Astrocyte of the cerebellum (primary cell): ENCODE results near the gene TBC1D5.

ENCODE experiments used
- DNase-seq: peaks from one replicate; pipeline ENCODE4 v3.0.0-alpha.2; 2011; ENCODE audit warnings: low read depth
- H3K4me3 ChIP-seq: 2 replicates; pipeline ENCODE4 v1.5.1; 2011; ENCODE audit warnings: mild to moderate bottlenecking, low read depth, low read length, moderate library complexity
- in situ Hi-C: cut with HindIII; loops from 2 replicates; pipeline ENCODE4 v1.10.0; 2017; ENCODE audit warnings: low sequenced_read_pairs
- TF ChIP-seq, protein P1 (sequence below): IDR thresholded peaks from 2 replicates; pipeline ENCODE4 v1.5.1; 2012; ENCODE audit warnings: low read length, low read depth, moderate library complexity, mild to moderate bottlenecking; ENCODE audit errors: missing control alignments

TBC1D5 gene

DNA sequence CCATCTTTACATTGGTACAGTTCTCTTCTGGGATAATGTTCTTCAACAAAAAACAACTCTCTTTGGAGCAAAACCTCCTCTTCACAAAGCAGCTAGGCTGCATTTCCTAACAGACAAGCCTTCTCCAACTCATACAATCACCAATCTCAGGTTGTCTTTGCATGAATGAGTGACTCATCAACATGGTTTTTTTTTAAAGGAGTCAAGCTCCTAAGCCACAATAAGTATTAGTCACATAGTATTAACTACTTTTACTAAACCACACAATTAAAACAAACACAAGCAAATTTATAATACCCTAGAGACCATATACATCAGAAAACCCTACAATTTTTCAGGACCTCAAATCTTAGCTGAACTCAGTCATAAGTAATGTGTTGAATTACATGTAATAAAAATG is 137.4 kb downstream of the TBC1D5 start:
- in situ Hi-C loops, result no loop called here
- TF ChIP-seq, protein P1, sequence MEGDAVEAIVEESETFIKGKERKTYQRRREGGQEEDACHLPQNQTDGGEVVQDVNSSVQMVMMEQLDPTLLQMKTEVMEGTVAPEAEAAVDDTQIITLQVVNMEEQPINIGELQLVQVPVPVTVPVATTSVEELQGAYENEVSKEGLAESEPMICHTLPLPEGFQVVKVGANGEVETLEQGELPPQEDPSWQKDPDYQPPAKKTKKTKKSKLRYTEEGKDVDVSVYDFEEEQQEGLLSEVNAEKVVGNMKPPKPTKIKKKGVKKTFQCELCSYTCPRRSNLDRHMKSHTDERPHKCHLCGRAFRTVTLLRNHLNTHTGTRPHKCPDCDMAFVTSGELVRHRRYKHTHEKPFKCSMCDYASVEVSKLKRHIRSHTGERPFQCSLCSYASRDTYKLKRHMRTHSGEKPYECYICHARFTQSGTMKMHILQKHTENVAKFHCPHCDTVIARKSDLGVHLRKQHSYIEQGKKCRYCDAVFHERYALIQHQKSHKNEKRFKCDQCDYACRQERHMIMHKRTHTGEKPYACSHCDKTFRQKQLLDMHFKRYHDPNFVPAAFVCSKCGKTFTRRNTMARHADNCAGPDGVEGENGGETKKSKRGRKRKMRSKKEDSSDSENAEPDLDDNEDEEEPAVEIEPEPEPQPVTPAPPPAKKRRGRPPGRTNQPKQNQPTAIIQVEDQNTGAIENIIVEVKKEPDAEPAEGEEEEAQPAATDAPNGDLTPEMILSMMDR, result no peak
- H3K4me3 ChIP-seq, result no peak overlapping the region
- DNase-seq, result peak; percentile 53

DNA sequence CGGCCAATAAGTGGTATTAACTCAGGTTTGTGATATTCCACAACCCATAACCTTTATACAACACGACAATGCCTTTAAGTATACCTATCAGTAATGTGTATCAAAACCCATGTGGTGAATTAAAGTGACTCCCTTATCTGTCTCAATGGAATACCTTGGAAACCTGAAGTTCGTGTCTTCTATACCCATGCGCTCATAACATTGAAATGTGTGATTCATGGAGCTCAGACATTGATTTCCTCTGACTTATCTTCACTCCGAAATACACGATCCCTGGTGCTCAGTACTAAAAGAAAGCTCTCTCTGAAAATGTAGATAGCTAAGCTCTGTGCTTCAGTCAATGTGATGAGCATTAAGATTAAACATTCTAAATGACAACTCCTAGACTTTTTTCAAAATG is 140.3 kb downstream of the TBC1D5 start:
- TF ChIP-seq, protein P1, result no peak
- DNase-seq, result no peak
- no peak overlapping the region for H3K4me3 ChIP-seq
- in situ Hi-C loops, result no loop called here

DNA sequence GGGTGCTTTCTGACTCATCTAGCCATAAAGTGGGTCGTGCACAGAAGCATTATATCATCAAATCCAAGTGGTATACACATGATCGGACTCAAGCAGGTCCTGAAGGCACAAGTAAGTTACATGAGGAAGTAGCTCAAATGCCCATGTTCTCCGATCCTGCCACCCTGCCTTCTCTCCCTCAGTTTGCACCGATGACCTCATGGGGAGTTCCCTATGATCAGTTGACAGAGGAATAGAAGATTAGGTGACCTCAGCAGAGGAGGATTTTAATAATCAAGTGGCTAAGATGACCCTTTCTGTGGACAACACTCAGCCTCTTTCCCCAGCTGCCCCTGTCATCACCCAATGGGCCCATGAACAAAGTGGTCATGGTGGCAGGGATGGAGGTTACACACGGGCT is 149.5 kb downstream of the TBC1D5 start:
- no peak overlapping the region for H3K4me3 ChIP-seq
- DNase-seq, result no peak
- TF ChIP-seq, protein P1, result no peak
- in situ Hi-C loops, result no loop called here

DNA sequence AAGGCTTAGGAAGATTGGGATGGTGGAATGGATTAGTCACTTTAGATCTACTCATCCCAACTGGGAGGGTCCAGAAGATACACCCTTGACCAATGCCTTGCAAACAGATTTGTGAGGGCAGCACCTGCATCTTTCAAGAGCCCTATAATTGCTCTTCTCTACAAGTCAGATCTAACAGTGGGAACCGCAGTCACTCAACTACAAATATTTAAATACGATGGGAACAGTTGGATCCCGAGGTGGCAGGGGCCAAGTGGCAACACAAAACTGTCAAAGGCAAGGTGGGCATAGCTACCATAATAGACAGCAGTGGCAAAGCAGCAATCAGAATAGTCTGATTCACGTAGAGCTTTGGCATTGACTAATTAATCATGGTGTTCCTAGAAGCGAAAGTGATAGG is 152.0 kb downstream of the TBC1D5 start:
- no peak for DNase-seq
- TF ChIP-seq, protein P1, result no peak
- H3K4me3 ChIP-seq, result no peak overlapping the region
- in situ Hi-C loops, result no loop called here

DNA sequence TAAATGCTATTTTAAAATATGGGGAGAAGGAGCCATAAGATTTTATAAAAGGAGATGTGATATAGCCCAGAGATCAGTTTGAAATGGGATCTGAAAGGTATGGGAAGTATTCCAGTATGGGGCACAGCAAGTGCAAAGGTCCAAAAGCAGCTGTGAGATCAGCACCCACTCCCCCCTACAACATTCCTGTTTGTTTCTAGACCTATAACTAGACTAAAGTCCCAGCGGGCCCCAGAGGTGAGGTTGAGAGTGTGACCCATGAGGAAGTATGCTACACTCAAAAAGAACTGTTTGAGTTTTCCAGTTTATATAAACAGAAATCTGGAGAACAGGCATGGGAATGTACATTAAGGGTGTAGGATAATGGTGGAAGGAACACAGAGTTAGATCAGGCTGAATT is 152.5 kb downstream of the TBC1D5 start:
- TF ChIP-seq, protein P1, result no peak
- H3K4me3 ChIP-seq, result no peak overlapping the region
- DNase-seq, result no peak
- in situ Hi-C loops, result no loop called here

DNA sequence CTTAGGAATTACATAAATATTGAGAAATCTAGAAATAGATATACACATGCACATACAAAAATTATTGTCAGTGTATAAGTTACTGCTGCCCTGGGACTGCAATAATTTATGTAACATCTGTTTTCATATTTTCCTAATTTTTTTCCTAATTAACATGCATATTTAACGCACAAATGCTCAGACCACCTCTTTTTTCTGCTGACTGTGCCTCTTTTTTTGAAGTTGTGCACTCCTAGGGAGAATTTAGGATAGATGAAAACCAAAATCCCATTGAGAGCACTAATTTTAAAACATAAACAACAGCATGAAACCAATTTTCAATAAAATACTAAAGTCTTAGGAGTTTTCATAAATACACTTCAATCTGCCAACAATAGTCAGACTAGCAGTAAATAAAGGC is 154.0 kb downstream of the TBC1D5 start:
- TF ChIP-seq, protein P1, result no peak
- no peak for DNase-seq
- in situ Hi-C loops, result no loop called here
- H3K4me3 ChIP-seq, result no peak overlapping the region
